Mesenchymal stem cell (in vitro differentiated cells and primary cell): ENCODE data around the gene CCNB2.

Experiments
- DNase-seq: peaks from one replicate; pipeline ENCODE4 v3.0.0-alpha.2; 2013
- H2AFZ ChIP-seq: one replicate; pipeline ENCODE4 v1.6.1; 2013; ENCODE audit warnings: low read depth, mild to moderate bottlenecking, control low read depth, inconsistent platforms, low read length, moderate library complexity
- H2AK5ac ChIP-seq: 2 replicates; pipeline ENCODE4 v1.6.1; 2013; ENCODE audit warnings: low read length, moderate library complexity, mild to moderate bottlenecking, inconsistent platforms; ENCODE audit not compliant: severe bottlenecking
- H2BK120ac ChIP-seq: one replicate; pipeline ENCODE4 v1.6.1; 2013; ENCODE audit warnings: low read depth, mild to moderate bottlenecking, inconsistent platforms, low read length, moderate library complexity
- H2BK12ac ChIP-seq, 2 experiments: one replicate each; pipeline ENCODE4 v1.6.1; 2013; ENCODE audit warnings: inconsistent platforms in 2 of 2, low read length in 2 of 2, mild to moderate bottlenecking in 2 of 2, moderate library complexity in 2 of 2, control low read depth in 1 of 2
- H2BK15ac ChIP-seq: one replicate; pipeline ENCODE4 v1.6.1; 2013; ENCODE audit warnings: mild to moderate bottlenecking, low read depth, inconsistent platforms; ENCODE audit not compliant: poor library complexity, severe bottlenecking
- H2BK5ac ChIP-seq: 2 replicates; pipeline ENCODE4 v1.6.1; 2013; ENCODE audit warnings: low read depth, mild to moderate bottlenecking, low read length, control low read depth, inconsistent platforms; ENCODE audit not compliant: poor library complexity, severe bottlenecking
- H3K14ac ChIP-seq, 2 experiments: one replicate each; pipeline ENCODE4 v1.6.1; 2013; ENCODE audit warnings: inconsistent platforms in 2 of 2, low read length in 2 of 2, control low read depth in 1 of 2, mild to moderate bottlenecking in 1 of 2, moderate library complexity in 1 of 2
- H3K18ac ChIP-seq, 2 experiments: one replicate each; pipeline ENCODE4 v1.6.1; 2013; ENCODE audit warnings: inconsistent platforms in 2 of 2, low read length in 2 of 2, control low read depth in 1 of 2, low read depth in 1 of 2, mild to moderate bottlenecking in 1 of 2
- H3K23ac ChIP-seq, 2 experiments: one replicate each; pipeline ENCODE4 v1.6.1; 2013; ENCODE audit warnings: inconsistent platforms in 2 of 2, low read length in 2 of 2, mild to moderate bottlenecking in 2 of 2, moderate library complexity in 2 of 2, control low read depth in 1 of 2
- H3K27ac ChIP-seq: 2 replicates; pipeline ENCODE4 v1.5.1; 2013; ENCODE audit warnings: mild to moderate bottlenecking, moderate library complexity, low read length, control low read depth, inconsistent platforms; ENCODE audit not compliant: poor library complexity, severe bottlenecking
- H3K27me3 ChIP-seq, 2 experiments: 2 replicates each; pipeline versions ENCODE4 v1.6.1 to v1.7.0; 2013; ENCODE audit warnings: low read length in 2 of 2, mild to moderate bottlenecking in 2 of 2, moderate library complexity in 2 of 2, control low read depth in 1 of 2, inconsistent platforms in 1 of 2; ENCODE audit not compliant: control insufficient read depth in 1 of 2, insufficient read depth in 1 of 2
- H3K36me3 ChIP-seq, 2 experiments: 2 replicates each; pipeline versions ENCODE4 v1.6.1 to v1.7.0; 2013; ENCODE audit warnings: low read length in 2 of 2, control low read depth in 1 of 2, inconsistent platforms in 1 of 2, low read depth in 1 of 2, mild to moderate bottlenecking in 1 of 2; ENCODE audit not compliant: insufficient read depth in 2 of 2, control insufficient read depth in 1 of 2
- H3K4ac ChIP-seq, 2 experiments: one replicate each; pipeline ENCODE4 v1.6.1; 2013; ENCODE audit warnings: inconsistent platforms in 2 of 2, low read length in 2 of 2, mild to moderate bottlenecking in 2 of 2, moderate library complexity in 2 of 2, control low read depth in 1 of 2, low read depth in 1 of 2
- H3K4me1 ChIP-seq: 2 replicates; pipeline ENCODE4 v1.6.1; 2013; ENCODE audit warnings: low read depth, low read length, control low read depth; ENCODE audit not compliant: control insufficient read depth, insufficient read depth
- H3K4me2 ChIP-seq: 2 replicates; pipeline ENCODE4 v1.6.1; 2013; ENCODE audit warnings: low read length, mild to moderate bottlenecking, inconsistent platforms; ENCODE audit not compliant: poor library complexity, severe bottlenecking
- H3K4me3 ChIP-seq, 2 experiments: 2 replicates each; pipeline versions ENCODE4 v1.5.1 to v1.7.0; 2013; ENCODE audit warnings: low read length in 2 of 2, mild to moderate bottlenecking in 2 of 2, control low read depth in 1 of 2, low read depth in 1 of 2; ENCODE audit not compliant: insufficient read depth in 1 of 2
- H3K79me1 ChIP-seq: replicated peaks from 2 replicates; pipeline ENCODE4 v1.6.1; 2013; ENCODE audit warnings: mild to moderate bottlenecking, control low read depth, low read length, inconsistent platforms; ENCODE audit not compliant: poor library complexity, severe bottlenecking
- H3K9ac ChIP-seq: 2 replicates; pipeline ENCODE4 v1.7.0; 2013; ENCODE audit warnings: mild to moderate bottlenecking, low read length, moderate library complexity
- H3K9me3 ChIP-seq: 2 replicates; pipeline ENCODE4 v1.7.0; 2013; ENCODE audit warnings: mild to moderate bottlenecking, low read length; ENCODE audit not compliant: control insufficient read depth
- H4K8ac ChIP-seq: one replicate; pipeline ENCODE4 v1.6.1; 2013; ENCODE audit warnings: inconsistent platforms, mild to moderate bottlenecking, low read length, moderate library complexity
- H4K91ac ChIP-seq: one replicate; pipeline ENCODE4 v1.6.1; 2013; ENCODE audit warnings: mild to moderate bottlenecking, low read length, inconsistent platforms
- WGBS: methylation state at CpG from one replicate; pipeline ENCODE4 v1.1.7; 2013; ENCODE audit warnings: mixed read lengths; 5-methylcytosine and 5-hydroxymethylcytosine counted together

The CCNB2 gene

DNA sequence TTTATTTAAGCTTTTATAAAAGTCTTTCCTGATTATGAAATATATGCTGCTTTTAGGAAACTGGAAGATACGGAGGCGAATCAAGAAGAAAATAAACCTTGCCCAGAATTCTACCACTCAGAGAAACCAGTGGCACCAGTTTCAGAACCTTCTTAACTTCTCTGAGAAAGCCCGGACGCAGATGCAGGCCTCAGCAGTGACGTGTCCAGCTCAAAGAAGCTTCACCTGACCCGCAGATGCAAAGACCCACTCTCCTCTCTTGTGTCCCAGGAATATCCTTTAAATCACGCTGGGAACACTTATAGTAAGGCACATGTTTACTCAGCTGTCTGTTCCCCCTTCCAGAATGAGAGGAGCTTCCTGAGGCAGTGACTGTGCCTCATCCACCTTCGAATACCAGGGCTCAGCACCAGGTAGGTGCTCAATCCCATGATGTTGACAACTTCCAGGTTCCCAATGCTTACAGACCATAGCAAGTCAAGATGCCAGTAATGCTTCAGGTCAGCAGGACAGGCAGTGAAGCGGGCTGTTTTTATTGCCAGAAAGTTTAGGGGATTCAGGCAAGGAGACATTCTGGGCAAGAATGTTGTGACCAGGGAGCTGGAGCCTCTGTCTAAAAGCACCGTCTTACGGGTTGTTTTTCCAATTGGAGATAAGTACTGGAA, 61.8 kb downstream of the CCNB2 start:
- H3K4me1 ChIP-seq = peaks cover 19% of the 10 kb centered on the region
- H3K27me3 ChIP-seq = no peaks in the 10 kb centered on the region
- peaks cover 34 to 79% of the 10 kb centered on the region in 2 experiments for H3K36me3 ChIP-seq
- peak overlapping the region; percentile 10 for H3K27ac ChIP-seq
- 75% methylated on average over 10 of the region's 11 CpGs for WGBS
- peak overlapping the region; percentile 51 for H2AK5ac ChIP-seq
- no peak overlapping the region for H3K4me3 ChIP-seq
- no peak overlapping the region for H4K91ac ChIP-seq
- H3K18ac ChIP-seq = peak overlapping the region; percentile 23 to 96
- peak overlapping the region; percentile 52 for H3K9ac ChIP-seq
- peak overlapping the region; percentile 22 to 73 for H2BK12ac ChIP-seq
- no peak overlapping the region for H2BK15ac ChIP-seq
- peak overlapping the region; percentile 41 to 96 for H3K4ac ChIP-seq
- no peak overlapping the region for H2AFZ ChIP-seq
- H2BK120ac ChIP-seq = no peak overlapping the region
- H4K8ac ChIP-seq = peak overlapping the region; percentile 0
- H3K14ac ChIP-seq = peak overlapping the region in 1 of 2 experiments; percentile 73
- H3K9me3 ChIP-seq = no peaks in the 10 kb centered on the region
- H2BK5ac ChIP-seq = no peak overlapping the region
- H3K4me2 ChIP-seq = no peak overlapping the region
- no peak overlapping the region for H3K23ac ChIP-seq
- peaks cover 16% of the 10 kb centered on the region for H3K79me1 ChIP-seq
- DNase-seq = no peak

DNA sequence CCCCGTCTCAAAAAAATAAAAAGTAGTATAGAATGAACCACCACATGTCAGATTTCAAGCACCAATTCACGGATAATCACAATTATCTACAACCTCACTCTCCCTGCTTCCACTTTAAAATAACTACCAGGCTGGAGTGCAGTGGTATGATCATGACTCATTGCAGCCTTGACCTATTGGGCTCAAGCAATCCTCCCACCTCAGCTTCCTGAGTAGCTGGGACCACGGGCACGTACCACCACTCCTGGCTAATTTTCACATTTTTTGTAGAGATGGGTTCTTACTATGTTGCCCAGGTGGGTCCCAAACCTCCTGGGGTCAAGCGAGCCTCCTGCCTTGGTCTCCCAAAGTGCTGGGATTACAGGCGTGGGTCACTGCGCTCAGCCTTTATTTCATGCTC, 63.6 kb downstream of the CCNB2 start:
- H2AK5ac ChIP-seq = peak overlapping the region; percentile 47
- no peaks in the 10 kb centered on the region for H3K27me3 ChIP-seq
- H2AFZ ChIP-seq = no peak overlapping the region
- H3K4me1 ChIP-seq = peaks cover 19% of the 10 kb centered on the region
- H2BK5ac ChIP-seq = peak overlapping the region; percentile 82
- H3K18ac ChIP-seq = peak overlapping the region; percentile 82
- peaks cover 20% of the 10 kb centered on the region for H3K79me1 ChIP-seq
- no peak overlapping the region for H3K4me3 ChIP-seq
- peak; percentile 79 for DNase-seq
- H2BK120ac ChIP-seq = peak overlapping the region; percentile 69
- no peak overlapping the region for H3K4me2 ChIP-seq
- H3K14ac ChIP-seq = no peak overlapping the region
- H3K27ac ChIP-seq = peak overlapping the region; percentile 94
- peak overlapping the region; percentile 12 for H2BK15ac ChIP-seq
- 25% methylated on average over 3 of the region's 7 CpGs for WGBS
- H3K9me3 ChIP-seq = no peaks in the 10 kb centered on the region
- H3K4ac ChIP-seq = peak overlapping the region; percentile 51 to 73
- H2BK12ac ChIP-seq = peak overlapping the region; percentile 57 to 62
- peak overlapping the region; percentile 53 for H4K91ac ChIP-seq
- peak overlapping the region; percentile 77 for H4K8ac ChIP-seq
- peak overlapping the region; percentile 89 for H3K9ac ChIP-seq
- H3K36me3 ChIP-seq = peaks cover 34 to 78% of the 10 kb centered on the region in 2 experiments
- H3K23ac ChIP-seq = no peak overlapping the region

DNA sequence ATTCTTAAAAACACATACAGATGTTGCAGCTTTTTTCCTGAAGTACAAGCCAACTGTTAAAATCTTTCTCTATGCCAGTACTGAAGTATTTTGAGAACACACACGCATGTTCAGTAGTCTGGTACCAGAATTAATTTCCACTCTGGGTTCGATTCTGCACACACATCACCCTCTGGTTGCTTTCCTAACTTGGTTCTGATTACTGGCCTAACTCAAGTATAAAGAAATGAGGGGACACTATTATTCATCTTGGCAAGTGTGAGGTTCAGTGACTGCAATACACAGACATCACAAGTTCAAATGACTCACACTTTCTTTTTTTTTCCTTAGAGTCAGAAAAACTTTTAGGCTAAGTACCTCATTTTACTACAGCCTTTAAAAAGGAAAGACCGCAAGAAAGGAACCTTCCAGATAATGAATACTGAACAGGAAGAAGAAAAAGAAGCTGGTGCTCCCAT, 64.3 kb downstream of the CCNB2 start:
- no peak overlapping the region for H3K23ac ChIP-seq
- peak; percentile 93 for DNase-seq
- H2BK120ac ChIP-seq = no peak overlapping the region
- H4K8ac ChIP-seq = no peak overlapping the region
- H3K14ac ChIP-seq = no peak overlapping the region
- H3K4me2 ChIP-seq = no peak overlapping the region
- H3K9me3 ChIP-seq = no peaks in the 10 kb centered on the region
- H3K4me1 ChIP-seq = peaks cover 19% of the 10 kb centered on the region
- no peak overlapping the region for H2AFZ ChIP-seq
- H3K79me1 ChIP-seq = peaks cover 19% of the 10 kb centered on the region
- no peak overlapping the region for H2BK15ac ChIP-seq
- H3K27ac ChIP-seq = peak overlapping the region; percentile 94
- H3K36me3 ChIP-seq = peaks cover 34 to 78% of the 10 kb centered on the region in 2 experiments
- H4K91ac ChIP-seq = no peak overlapping the region
- peak overlapping the region in 1 of 2 experiments; percentile 19 for H2BK12ac ChIP-seq
- no peak overlapping the region for H3K4me3 ChIP-seq
- WGBS = 75% methylated on average over 2 of the region's 3 CpGs
- no peaks in the 10 kb centered on the region for H3K27me3 ChIP-seq
- H3K4ac ChIP-seq = no peak overlapping the region
- H3K9ac ChIP-seq = peak overlapping the region; percentile 89
- H2BK5ac ChIP-seq = no peak overlapping the region
- peak overlapping the region in 1 of 2 experiments; percentile 8 for H3K18ac ChIP-seq
- peak overlapping the region; percentile 51 for H2AK5ac ChIP-seq

DNA sequence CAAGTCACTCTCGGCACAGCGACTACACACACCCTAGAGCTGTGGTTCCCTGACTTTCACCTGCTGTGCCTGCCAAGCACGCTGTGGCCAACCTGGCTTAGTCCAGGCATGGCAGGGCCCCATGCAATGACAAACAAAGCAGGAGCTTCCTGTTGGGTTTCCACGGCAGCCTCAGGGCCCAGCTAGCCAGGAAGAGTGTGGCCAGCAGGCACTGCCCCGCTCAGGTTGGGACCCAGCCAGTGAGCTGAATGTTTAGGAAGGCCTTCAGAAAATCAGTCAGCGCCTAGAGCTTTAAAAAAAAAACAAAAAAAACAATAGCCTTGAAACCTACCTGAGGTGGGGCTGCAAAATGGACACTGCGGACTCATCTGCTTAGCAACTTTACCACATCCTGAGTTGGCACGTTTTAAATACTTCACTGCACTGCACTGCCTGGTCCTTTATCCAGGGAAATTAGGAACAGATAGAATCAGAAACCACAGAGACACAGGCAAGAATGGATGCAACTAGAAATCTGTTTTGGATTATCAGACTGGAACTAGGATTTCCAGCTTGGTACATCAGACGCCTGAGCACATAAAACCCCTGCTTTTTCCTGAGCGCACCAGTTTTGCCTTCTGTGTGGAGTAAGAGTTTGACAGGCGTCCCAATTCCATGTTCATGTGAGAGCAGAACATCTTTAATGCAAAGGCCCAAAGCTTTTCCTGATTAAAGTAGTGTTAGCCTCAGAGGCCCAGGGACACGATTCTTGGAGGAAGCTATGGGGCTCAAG, 65.5 kb downstream of the CCNB2 start:
- WGBS = 84% methylated on average over 11 of the region's 12 CpGs
- no peaks in the 10 kb centered on the region for H3K27me3 ChIP-seq
- H4K91ac ChIP-seq = peak overlapping the region; percentile 93
- peak overlapping the region; percentile 64 for H4K8ac ChIP-seq
- H3K27ac ChIP-seq = peak overlapping the region; percentile 94
- no peaks in the 10 kb centered on the region for H3K9me3 ChIP-seq
- H2BK15ac ChIP-seq = no peak overlapping the region
- DNase-seq = peak; percentile 46
- peak overlapping the region; percentile 89 for H3K9ac ChIP-seq
- H2BK120ac ChIP-seq = peak overlapping the region; percentile 85
- H2BK12ac ChIP-seq = peak overlapping the region; percentile 83 to 92
- H3K36me3 ChIP-seq = peaks cover 29 to 72% of the 10 kb centered on the region in 2 experiments
- H2BK5ac ChIP-seq = peak overlapping the region; percentile 75
- H3K18ac ChIP-seq = peak overlapping the region; percentile 79 to 88
- peak overlapping the region; percentile 78 to 97 for H3K4ac ChIP-seq
- H3K23ac ChIP-seq = peak overlapping the region in 1 of 2 experiments; percentile 66
- H3K4me1 ChIP-seq = peaks cover 26% of the 10 kb centered on the region
- H3K79me1 ChIP-seq = peaks cover 15% of the 10 kb centered on the region
- peak overlapping the region; percentile 58 for H2AK5ac ChIP-seq
- peak overlapping the region in 1 of 2 experiments; percentile 46 for H3K14ac ChIP-seq
- H2AFZ ChIP-seq = no peak overlapping the region
- H3K4me2 ChIP-seq = no peak overlapping the region
- no peak overlapping the region for H3K4me3 ChIP-seq
